ENCODE measurements around the gene CAPRIN2. TPM values are rescaled to one million over a fixed set of nuclear protein-coding genes. Genes with fewer than 3 reads are reported as not detected.

The CAPRIN2 gene
- total RNA-seq, 6 experiments from 2014 or later, result 13.3 to 21.4 (median 19.1) TPM

GRCh38 chr12:30779578-30779977 is 24.8 kb upstream of the CAPRIN2 start:
- H3K27ac Mint-ChIP-seq, result no peak overlapping the region
- no peak overlapping the region for H3K4me3 Mint-ChIP-seq
- H3K27me3 Mint-ChIP-seq (ENCODE audit: insufficient read depth), result peaks cover 2% of the 10 kb centered on the region; the same call in 1 of the 2 replicates
- no peak for TF ChIP-seq CTCF (IDR thresholded peaks at IDR 0.05)
- peaks cover 5% of the 10 kb centered on the region; the same call in 1 of the 2 replicates for H3K36me3 Mint-ChIP-seq (ENCODE audit: low read depth)
- H3K4me1 Mint-ChIP-seq (ENCODE audit: low read depth), result no peaks in the 10 kb centered on the region
- peaks cover 11% of the 10 kb centered on the region; the same call in 1 of the 2 replicates for H3K9me3 Mint-ChIP-seq
- DNase-seq, result no peak

GRCh38 chr12:30779178-30779577 is 24.4 kb upstream of the CAPRIN2 start:
- no peak for DNase-seq
- H3K4me1 Mint-ChIP-seq (ENCODE audit: low read depth), result no peaks in the 10 kb centered on the region
- peaks cover under 1% of the 10 kb centered on the region; the same call in 1 of the 2 replicates for H3K36me3 Mint-ChIP-seq (ENCODE audit: low read depth)
- TF ChIP-seq CTCF (IDR thresholded peaks at IDR 0.05), result no peak
- peaks cover 11% of the 10 kb centered on the region; the same call in 1 of the 2 replicates for H3K9me3 Mint-ChIP-seq
- H3K4me3 Mint-ChIP-seq, result no peak overlapping the region
- H3K27me3 Mint-ChIP-seq (ENCODE audit: insufficient read depth), result peaks cover 2% of the 10 kb centered on the region; the same call in 1 of the 2 replicates
- H3K27ac Mint-ChIP-seq, result no peak overlapping the region

- Mint-ChIP-seq H3K4me3 (no peak overlapping the region), H3K4me1 (ENCODE audit: low read depth) (no peaks in the 10 kb centered on the region), H3K27me3 (ENCODE audit: insufficient read depth) (peaks cover 7% of the 10 kb centered on the region), H3K36me3 (ENCODE audit: low read depth) (no peaks in the 10 kb centered on the region), H3K9me3 (peaks cover 11% of the 10 kb centered on the region; the same call in 1 of the 2 replicates), H3K27ac (no peak overlapping the region)
- DNase-seq, result no peak
- no peak for TF ChIP-seq CTCF (IDR thresholded peaks at IDR 0.05)
Measured at GRCh38 chr12:30774599-30774998, 19.8 kb upstream of the CAPRIN2 start.

GRCh38 chr12:30769802-30770201 is 15.1 kb upstream of the CAPRIN2 start:
- H3K4me3 Mint-ChIP-seq, result no peak overlapping the region
- H3K36me3 Mint-ChIP-seq (ENCODE audit: low read depth), result no peaks in the 10 kb centered on the region
- no peak for TF ChIP-seq CTCF (IDR thresholded peaks at IDR 0.05)
- no peak for DNase-seq
- H3K9me3 Mint-ChIP-seq, result no peaks in the 10 kb centered on the region
- H3K27ac Mint-ChIP-seq, result no peak overlapping the region
- H3K27me3 Mint-ChIP-seq (ENCODE audit: insufficient read depth), result peaks cover 6% of the 10 kb centered on the region
- H3K4me1 Mint-ChIP-seq (ENCODE audit: low read depth), result no peaks in the 10 kb centered on the region

GRCh38 chr12:30764251-30764650 is 9.5 kb upstream of the CAPRIN2 start:
- H3K9me3 Mint-ChIP-seq, result no peaks in the 10 kb centered on the region

More at GRCh38 chr12:30764251-30764650, 9.5 kb upstream of the CAPRIN2 start:
- Mint-ChIP-seq H3K36me3 (ENCODE audit: low read depth) (no peaks in the 10 kb centered on the region), H3K4me3 (no peak overlapping the region), H3K27me3 (ENCODE audit: insufficient read depth) (peaks cover 8% of the 10 kb centered on the region), H3K27ac (no peak overlapping the region), H3K4me1 (ENCODE audit: low read depth) (no peaks in the 10 kb centered on the region)
- no peak for DNase-seq
- no peak for TF ChIP-seq CTCF (IDR thresholded peaks at IDR 0.05)

All from HFFc6 (cell line).